Measurements from ENCODE around the gene SEC22B.
"Not testable (repeated sequence)": the region's sequence is repeated elsewhere in the genome, so short reads cannot be mapped to it uniquely, and the experiment has no call there.

- TF ChIP-seq POLR2A, CTCF (IDR thresholded peaks at IDR 0.05): not testable (repeated sequence)
Measured at GRCh38 chr1:120120525-120120924, 55.8 kb downstream of the SEC22B start.
